Natural killer cell (primary cell): ENCODE measurements around the gene PDGFRA. TPM values are rescaled to one million over a fixed set of nuclear protein-coding genes. Genes with fewer than 3 reads are reported as not detected.

Source experiments
- ATAC-seq, 3 donors: fragments of 150-1000 bp in 2 of 3; fragments of 200-7000 bp in 1 of 3; cut with Tn5 transposase; 1 replicate in 1 of 3; 2 replicates in 2 of 3; pipeline ENCODE4 v1.10.0; 2021; ENCODE audit warnings: mild to moderate bottlenecking in 2 of 3, moderate library complexity in 2 of 3
- DNase-seq, 2 donors: peaks; one replicate each; pipeline versions ENCODE4 v3.0.0 to v3.0.0-alpha.2; 2013 to 2021; ENCODE audit warnings: mixed read lengths in 1 of 2
- H3K27ac ChIP-seq: one replicate; pipeline ENCODE4 v1.5.1; 2013; ENCODE audit warnings: mild to moderate bottlenecking, low read length
- H3K27me3 ChIP-seq: one replicate; pipeline ENCODE4 v1.6.1; 2013; ENCODE audit warnings: low read length; ENCODE audit not compliant: control insufficient read depth, insufficient read depth
- H3K36me3 ChIP-seq: one replicate; pipeline ENCODE4 v1.6.1; 2013; ENCODE audit warnings: low read length; ENCODE audit not compliant: control insufficient read depth, insufficient read depth
- H3K4me1 ChIP-seq: one replicate; pipeline ENCODE4 v1.6.1; 2013; ENCODE audit warnings: low read length; ENCODE audit not compliant: control insufficient read depth, insufficient read depth
- H3K4me3 ChIP-seq: one replicate; pipeline ENCODE4 v1.5.1; 2013; ENCODE audit warnings: low read length
- H3K9me3 ChIP-seq: one replicate; pipeline ENCODE4 v1.6.1; 2013; ENCODE audit warnings: low read length; ENCODE audit not compliant: control insufficient read depth, insufficient read depth
- H3K27ac Mint-ChIP-seq, 2 donors: one replicate each; pipeline ENCODE4 v1.8.0; 2022; ENCODE audit warnings: mild to moderate bottlenecking in 2 of 2, mixed read lengths in 2 of 2, moderate library complexity in 1 of 2
- H3K27me3 Mint-ChIP-seq, 2 donors: one replicate each; pipeline ENCODE4 v1.8.0; 2022; ENCODE audit warnings: low read depth in 2 of 2, mixed read lengths in 2 of 2
- H3K36me3 Mint-ChIP-seq: one replicate; pipeline ENCODE4 v1.8.0; 2022; ENCODE audit warnings: mixed read lengths
- H3K4me1 Mint-ChIP-seq, 2 donors: one replicate each; pipeline ENCODE4 v1.8.0; 2022; ENCODE audit warnings: mixed read lengths in 2 of 2
- H3K4me3 Mint-ChIP-seq: one replicate; pipeline ENCODE4 v1.8.0; 2022; ENCODE audit warnings: mild to moderate bottlenecking, moderate library complexity, mixed read lengths
- H3K9me3 Mint-ChIP-seq, 2 donors: one replicate each; pipeline ENCODE4 v1.8.0; 2022; ENCODE audit warnings: mixed read lengths in 2 of 2
- WGBS: methylation state at CpG from one replicate; pipeline ENCODE4 v1.1.7; 2013; ENCODE audit warnings: missing lambda C conversion rate; ENCODE audit not compliant: insufficient coverage; 5-methylcytosine and 5-hydroxymethylcytosine counted together
- intact Hi-C: fragments of 100-400 bp; cut with micrococcal nuclease; formaldehyde crosslinking; loops from one replicate; pipeline ENCODE4 v1.14.2; 2022
- total RNA-seq, 4 donors: library from RNA; stranded (reverse); fragments of 120-200 nt in 1 of 4; gene quantifications; one replicate each; pipeline versions ENCODE4 v1.2.3 to v1.2.4, GENCODE V29; 2013 to 2022
- TF ChIP-seq, protein P1 (sequence below): fragments of 200-600 bp; IDR thresholded peaks from one replicate; pipeline ENCODE4 v1.8.0; 2022; ENCODE audit warnings: antibody characterized with exemption

PDGFRA gene
- total RNA-seq, 3 donors from 2014 or later (not counting 1 experiment from before 2014, with no cell fraction given), result 0.05 TPM; not detected in 2

DNA sequence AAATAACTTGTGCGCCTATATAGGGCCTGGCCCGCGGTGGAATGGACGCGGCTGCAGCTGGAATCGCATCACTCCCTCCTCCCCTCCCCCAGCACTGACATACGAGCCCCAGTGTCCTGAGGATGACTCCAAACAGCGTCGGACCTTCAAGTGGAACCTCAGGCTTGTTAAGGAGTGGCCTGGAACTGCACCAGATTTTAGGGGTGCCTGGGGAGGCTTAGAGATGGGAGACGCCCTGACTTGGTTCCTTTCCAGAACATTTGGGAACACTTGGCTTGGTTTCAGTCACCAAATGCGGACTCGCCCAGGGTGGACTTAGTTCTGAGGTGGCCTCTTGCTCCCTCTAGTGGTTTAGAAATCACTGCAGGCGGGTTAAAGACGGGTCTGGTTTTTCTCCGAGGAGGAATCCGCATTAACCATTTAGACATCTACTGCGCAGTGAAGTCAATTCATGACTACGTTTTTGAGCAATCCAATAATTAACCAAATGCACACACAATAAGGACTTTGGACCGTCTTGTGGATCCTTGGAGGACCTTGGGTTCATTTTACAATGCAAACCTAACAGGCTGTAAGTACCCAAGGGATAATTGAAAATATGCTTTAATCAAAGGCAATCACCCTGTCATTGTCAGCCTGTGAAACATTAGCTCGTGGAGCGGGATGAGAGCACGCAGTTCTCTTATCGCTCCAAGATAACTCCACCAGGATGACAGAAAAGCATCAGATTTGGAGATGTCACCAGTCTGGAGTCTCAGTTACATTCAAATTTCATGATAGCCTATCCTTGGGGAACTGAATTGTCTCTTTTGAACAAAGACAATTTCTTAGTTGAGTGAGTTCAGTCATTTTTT is 11.2 kb upstream of the PDGFRA start:
- Mint-ChIP-seq H3K27ac (no peak overlapping the region), H3K4me3 (no peak overlapping the region), H3K4me1 (peaks cover 0 to 4% of the 10 kb centered on the region in 2 donors), H3K27me3 (peaks cover 20 to 31% of the 10 kb centered on the region in 2 donors), H3K9me3 (no peaks in the 10 kb centered on the region), H3K36me3 (no peaks in the 10 kb centered on the region)
- DNase-seq, result peak; percentile 36 to 80
- H3K36me3 ChIP-seq, result no peaks in the 10 kb centered on the region
- no peak overlapping the region for H3K27ac ChIP-seq
- no peaks in the 10 kb centered on the region for H3K9me3 ChIP-seq
- 3% methylated on average over 23 of the region's 23 CpGs for WGBS
- H3K4me1 ChIP-seq, result peaks cover 5% of the 10 kb centered on the region
- intact Hi-C loops, result loop anchor here (1.0 kb wide), 3 partner anchors 288 to 1021 kb away; no protein-coding TSS in a partner anchor
- TF ChIP-seq, protein P1, sequence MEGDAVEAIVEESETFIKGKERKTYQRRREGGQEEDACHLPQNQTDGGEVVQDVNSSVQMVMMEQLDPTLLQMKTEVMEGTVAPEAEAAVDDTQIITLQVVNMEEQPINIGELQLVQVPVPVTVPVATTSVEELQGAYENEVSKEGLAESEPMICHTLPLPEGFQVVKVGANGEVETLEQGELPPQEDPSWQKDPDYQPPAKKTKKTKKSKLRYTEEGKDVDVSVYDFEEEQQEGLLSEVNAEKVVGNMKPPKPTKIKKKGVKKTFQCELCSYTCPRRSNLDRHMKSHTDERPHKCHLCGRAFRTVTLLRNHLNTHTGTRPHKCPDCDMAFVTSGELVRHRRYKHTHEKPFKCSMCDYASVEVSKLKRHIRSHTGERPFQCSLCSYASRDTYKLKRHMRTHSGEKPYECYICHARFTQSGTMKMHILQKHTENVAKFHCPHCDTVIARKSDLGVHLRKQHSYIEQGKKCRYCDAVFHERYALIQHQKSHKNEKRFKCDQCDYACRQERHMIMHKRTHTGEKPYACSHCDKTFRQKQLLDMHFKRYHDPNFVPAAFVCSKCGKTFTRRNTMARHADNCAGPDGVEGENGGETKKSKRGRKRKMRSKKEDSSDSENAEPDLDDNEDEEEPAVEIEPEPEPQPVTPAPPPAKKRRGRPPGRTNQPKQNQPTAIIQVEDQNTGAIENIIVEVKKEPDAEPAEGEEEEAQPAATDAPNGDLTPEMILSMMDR, result peak; percentile 84
- peak; percentile 72 to 87 (median 81) for ATAC-seq
- H3K27me3 ChIP-seq, result peaks cover 10% of the 10 kb centered on the region
- no peak overlapping the region for H3K4me3 ChIP-seq

DNA sequence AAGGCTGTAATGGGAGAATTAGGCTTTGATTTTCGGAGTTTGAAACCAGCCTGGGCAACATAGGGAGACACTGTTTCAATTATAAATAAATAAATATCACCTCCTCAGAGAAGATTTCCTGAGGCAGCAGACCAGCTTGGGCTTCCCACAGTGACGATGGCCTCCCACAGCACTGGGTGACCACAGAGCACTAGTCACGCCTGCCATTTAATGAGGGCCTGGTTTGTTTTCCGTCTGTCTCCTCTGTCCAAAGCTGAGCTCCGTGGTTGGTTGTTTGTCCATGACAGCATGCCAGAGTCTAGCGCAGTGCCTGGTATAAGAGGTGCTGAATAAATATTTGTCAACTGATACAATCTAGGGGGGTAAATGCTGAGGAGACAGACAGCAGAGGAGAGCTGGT is 10.4 kb upstream of the PDGFRA start:
- H3K27me3 Mint-ChIP-seq, result peaks cover 24 to 39% of the 10 kb centered on the region in 2 donors
- no peaks in the 10 kb centered on the region for H3K36me3 Mint-ChIP-seq
- H3K4me3 ChIP-seq, result no peak overlapping the region
- WGBS, result 86% methylated on average over 6 of the region's 6 CpGs
- no peak overlapping the region for H3K27ac Mint-ChIP-seq
- no peaks in the 10 kb centered on the region for H3K9me3 ChIP-seq
- ATAC-seq, result no peak
- intact Hi-C loops, result loop anchor here (1.0 kb wide), 3 partner anchors 288 to 1021 kb away; no protein-coding TSS in a partner anchor
- no peaks in the 10 kb centered on the region for H3K9me3 Mint-ChIP-seq
- TF ChIP-seq, protein P1, result no peak
- peaks cover 12% of the 10 kb centered on the region for H3K27me3 ChIP-seq
- H3K4me1 Mint-ChIP-seq, result peaks cover 0 to 4% of the 10 kb centered on the region in 2 donors
- H3K36me3 ChIP-seq, result no peaks in the 10 kb centered on the region
- peaks cover 5% of the 10 kb centered on the region for H3K4me1 ChIP-seq
- no peak for DNase-seq
- H3K27ac ChIP-seq, result no peak overlapping the region
- no peak overlapping the region for H3K4me3 Mint-ChIP-seq

DNA sequence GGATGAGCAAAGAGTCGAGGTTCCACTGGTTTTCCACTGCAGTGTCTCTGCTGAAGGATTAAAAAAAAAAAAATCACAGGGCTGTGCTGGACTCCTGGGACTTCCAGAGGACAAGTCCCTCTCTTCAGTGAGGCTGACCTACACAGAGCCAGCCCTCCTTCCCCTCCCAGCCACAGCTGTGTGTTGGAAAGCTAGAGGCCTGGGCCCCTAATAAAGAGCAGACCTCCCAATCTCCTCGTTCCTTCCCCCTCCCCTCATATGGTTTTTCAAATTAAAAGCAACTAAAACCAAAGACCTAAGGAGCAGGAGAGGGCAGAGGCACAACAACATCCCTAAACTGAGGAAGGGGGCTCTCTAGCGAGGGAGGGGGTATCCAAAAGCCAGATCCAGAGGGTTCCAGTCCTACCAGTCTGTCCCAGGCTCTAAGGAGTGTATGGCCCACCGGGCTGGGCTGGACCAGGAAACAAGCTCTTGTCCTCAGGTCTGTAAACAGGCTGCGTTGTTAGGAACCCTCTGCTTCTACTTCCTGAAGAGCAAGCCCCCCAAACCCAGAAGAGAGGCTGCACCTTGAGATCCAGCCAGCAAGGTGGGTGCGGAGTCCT is 4.0 kb upstream of the PDGFRA start:
- Histone ChIP-seq H3K4me3 (no peak overlapping the region), H3K27me3 (peaks cover 41% of the 10 kb centered on the region), H3K9me3 (no peaks in the 10 kb centered on the region), H3K27ac (no peak overlapping the region), H3K36me3 (no peaks in the 10 kb centered on the region), H3K4me1 (peaks cover 29% of the 10 kb centered on the region)
- peaks cover 55 to 62% of the 10 kb centered on the region in 2 donors for H3K27me3 Mint-ChIP-seq
- H3K9me3 Mint-ChIP-seq, result no peaks in the 10 kb centered on the region
- DNase-seq, result no peak
- ATAC-seq, result no peak
- H3K4me1 Mint-ChIP-seq, result peaks cover 18 to 28% of the 10 kb centered on the region in 2 donors
- H3K4me3 Mint-ChIP-seq, result no peak overlapping the region
- intact Hi-C loops, result no loop called here
- H3K27ac Mint-ChIP-seq, result no peak overlapping the region
- TF ChIP-seq, protein P1, result no peak
- no peaks in the 10 kb centered on the region for H3K36me3 Mint-ChIP-seq
- 58% methylated on average over 6 of the region's 6 CpGs for WGBS
